T47D (cell line): ENCODE measurements around the gene AWAT2.

Experiments
- DNase-seq, 2 experiments: peaks; one replicate each; pipeline versions ENCODE4 v3.0.0 to v3.0.0-alpha.2; 2011 to 2012; ENCODE audit warnings: low read depth in 1 of 2, low spot score in 1 of 2
- JUND ChIP-seq: IDR thresholded peaks from 2 replicates; pipeline ENCODE4 v1.6.1; 2012; ENCODE audit warnings: low read depth
- in situ Hi-C: cut with HindIII; loops from 2 replicates; pipeline ENCODE4 v1.10.0; 2016; ENCODE audit warnings: low sequenced_read_pairs, low pct_unique_long_range_greater_than_20kb

The AWAT2 gene

GRCh38 chrX:70062076-70062475 is 12.3 kb upstream of the AWAT2 start, which contains the start of gene OTUD6A:
OTUD6A (plus strand) TSS chrX:70062457; CDS start chrX:70062525, 68 bp downstream.
- DNase-seq: no peak
- in situ Hi-C loops: no loop called here
- no peak for TF ChIP-seq JUND

- no peak for DNase-seq
- in situ Hi-C loops: no loop called here
- TF ChIP-seq JUND: no peak
Measured at GRCh38 chrX:70054391-70054790, 4.7 kb upstream of the AWAT2 start.

DNA sequence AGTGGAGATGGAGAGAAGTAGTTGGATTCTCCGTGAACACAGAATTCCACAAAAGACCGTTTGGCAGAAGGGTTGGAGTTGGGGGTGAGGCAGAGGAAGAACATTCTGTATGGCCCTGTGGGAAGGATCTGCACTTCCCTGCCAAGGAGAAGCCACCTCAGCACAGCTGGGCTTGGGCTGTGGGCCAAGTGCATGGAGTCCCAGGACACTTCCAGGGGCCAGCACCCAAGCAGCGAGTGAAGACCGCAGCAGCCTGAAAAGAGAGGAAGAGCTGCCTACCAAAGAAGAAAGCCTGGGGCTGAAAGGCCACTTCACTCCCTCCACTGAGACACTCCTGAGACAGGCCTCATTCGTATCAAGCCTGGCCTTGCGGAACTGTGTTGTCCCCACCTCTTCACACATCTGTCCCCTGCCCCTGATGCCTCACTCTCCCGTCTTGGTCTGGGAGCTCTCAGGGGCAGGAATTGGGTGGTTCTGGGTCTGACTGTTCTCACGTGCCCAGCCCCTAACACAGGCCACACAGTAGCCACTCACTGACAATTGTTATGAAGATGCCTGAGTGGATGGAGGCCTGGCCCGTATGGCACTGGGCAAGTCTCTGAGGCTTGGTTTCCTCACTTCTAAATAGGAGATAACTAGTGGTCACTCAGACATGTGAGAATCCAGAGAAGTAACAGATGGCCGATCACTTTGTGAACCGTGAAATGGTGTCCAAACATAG is 3.3 kb upstream of the AWAT2 start:
- TF ChIP-seq JUND: no peak
- no peak for DNase-seq
- in situ Hi-C loops: no loop called here

DNA sequence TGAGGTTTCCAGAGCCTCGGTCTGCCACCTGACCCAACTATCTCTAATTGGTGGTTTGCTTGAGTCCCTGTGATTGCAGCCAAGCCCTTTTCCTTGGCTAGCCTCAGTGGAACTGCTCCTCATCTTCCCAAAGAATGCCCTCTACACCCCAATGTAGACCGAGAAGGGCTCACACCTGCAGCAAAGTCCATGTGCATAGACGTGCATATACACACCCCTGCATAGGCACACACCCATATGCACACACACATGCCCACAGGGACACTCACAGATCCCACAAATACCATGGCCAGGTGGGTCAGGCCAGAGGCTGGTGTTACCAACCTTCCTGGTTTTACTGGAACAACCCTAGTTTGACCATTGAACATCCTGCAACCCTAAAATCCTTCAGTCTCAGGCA is 332 bp downstream of the AWAT2 start:
- TF ChIP-seq JUND: no peak
- in situ Hi-C loops: no loop called here
- DNase-seq: no peak

- no peak for TF ChIP-seq JUND
- in situ Hi-C loops: no loop called here
- DNase-seq: no peak
Measured at GRCh38 chrX:70046978-70047377, 2.8 kb downstream of the AWAT2 start.

DNA sequence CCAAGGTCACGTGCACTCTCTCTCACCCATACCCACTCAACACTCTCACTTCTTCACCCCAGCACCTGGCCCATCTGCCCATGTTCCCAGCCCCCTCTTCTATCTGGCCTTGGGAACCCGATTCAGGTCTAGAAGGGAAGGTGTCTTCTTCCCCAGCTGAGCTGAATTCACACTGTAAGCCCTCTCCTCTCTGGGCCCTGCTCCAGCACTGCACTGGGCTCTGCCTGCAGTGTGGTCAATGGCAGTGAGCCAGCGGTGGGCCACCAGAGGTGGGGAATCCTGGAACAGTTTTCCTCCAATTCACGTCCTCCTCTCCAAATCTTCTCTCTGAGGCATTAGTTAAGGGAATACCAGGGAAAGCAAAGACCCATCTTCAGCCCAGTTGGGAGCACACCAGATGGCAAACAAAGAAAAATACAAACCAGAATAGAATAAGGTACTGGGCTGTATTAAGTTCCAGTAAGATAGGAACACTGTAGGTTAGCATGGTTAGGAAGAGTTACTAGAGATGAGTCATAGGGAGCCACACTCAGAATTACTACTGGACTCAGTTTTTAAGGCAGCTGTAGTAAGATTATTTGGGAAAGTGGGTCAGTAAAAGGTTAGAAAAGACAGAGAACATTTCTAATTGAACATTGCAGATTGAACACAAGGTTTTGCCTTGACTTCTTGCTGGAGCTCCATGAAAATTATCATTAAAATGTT is 5.0 kb downstream of the AWAT2 start:
- DNase-seq: no peak
- in situ Hi-C loops: no loop called here
- TF ChIP-seq JUND: no peak

GRCh38 chrX:70043685-70044084 is 6.1 kb downstream of the AWAT2 start:
- DNase-seq: no peak
- TF ChIP-seq JUND: no peak
- in situ Hi-C loops: no loop called here

DNA sequence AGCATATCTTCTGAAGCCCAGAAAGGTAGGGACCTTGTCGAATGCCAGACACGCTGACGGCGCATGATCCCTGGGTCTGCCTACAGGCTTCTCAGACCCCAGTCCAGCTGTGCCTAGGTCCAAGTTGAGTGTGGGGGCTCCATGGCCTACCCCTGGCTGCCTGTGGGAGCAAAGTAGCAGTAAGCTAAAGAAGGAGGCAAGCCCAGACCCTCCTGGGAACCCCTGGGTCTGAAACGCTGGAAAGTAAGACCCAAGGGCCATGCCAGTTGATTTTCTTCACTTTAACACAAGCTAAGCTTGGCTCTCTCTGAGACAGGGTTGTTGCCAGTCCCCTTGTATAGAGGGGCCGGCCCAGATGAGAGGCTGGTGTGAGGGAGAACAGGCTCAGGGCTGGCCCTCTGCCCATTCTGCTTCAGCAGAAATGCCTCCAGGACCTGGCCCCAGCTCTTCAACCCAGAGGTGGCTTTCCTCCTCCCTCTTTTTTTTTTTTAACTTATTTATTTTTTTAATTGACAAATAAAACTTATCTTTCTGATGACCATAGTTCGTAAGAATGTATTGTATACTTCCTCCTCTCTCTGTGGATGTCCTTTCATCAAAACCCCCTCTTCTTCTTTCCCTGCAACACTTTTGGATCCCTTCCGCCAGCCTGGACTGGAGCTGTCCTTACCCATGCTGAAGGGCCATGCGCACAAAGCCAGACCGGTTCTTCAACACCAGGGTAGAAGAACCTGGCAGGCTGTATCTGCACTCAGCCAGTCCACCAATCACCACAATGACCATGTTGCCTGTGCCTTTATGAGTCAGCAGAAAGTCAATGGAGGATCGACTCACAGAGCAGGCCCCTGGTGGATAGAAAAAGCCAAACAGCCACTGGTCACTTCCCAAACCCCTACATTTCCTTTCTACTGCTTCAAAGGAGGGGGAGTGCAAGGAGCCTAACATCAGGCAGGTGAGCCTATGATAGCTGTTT is 7.1 kb downstream of the AWAT2 start:
- no peak for TF ChIP-seq JUND
- in situ Hi-C loops: no loop called here
- peak in 1 of 2 experiments; percentile 40 for DNase-seq

GRCh38 chrX:70041993-70042392 is 7.7 kb downstream of the AWAT2 start:
- no peak for TF ChIP-seq JUND
- in situ Hi-C loops: no loop called here
- no peak for DNase-seq

GRCh38 chrX:70039758-70040157 is 10.0 kb downstream of the AWAT2 start:
- peak in 1 of 2 experiments; percentile 18 for DNase-seq
- TF ChIP-seq JUND: no peak
- in situ Hi-C loops: no loop called here

DNA sequence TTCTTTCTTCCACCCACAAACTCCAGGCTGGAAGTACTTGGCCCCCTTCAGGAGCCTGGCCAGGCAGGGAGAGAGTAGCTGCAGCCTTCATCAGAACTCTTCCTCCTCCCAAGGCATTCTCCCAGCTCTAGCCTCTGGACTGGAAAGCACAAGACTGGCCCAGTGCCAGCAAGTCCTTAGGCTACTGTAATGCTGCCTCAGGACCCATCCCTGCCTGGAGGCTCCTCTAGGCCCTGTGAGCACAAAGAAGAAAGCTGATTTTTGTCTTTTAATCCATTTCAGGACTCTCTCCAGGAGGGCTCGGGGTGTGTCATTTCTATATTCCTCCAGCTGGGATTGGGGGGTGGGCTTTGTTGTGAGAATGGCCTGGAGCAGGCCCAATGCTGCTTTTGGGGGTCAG is 10.8 kb downstream of the AWAT2 start:
- no peak for TF ChIP-seq JUND
- in situ Hi-C loops: no loop called here
- no peak for DNase-seq

- in situ Hi-C loops: no loop called here
- TF ChIP-seq JUND: no peak
- no peak for DNase-seq
Measured at GRCh38 chrX:70038515-70038914, 11.2 kb downstream of the AWAT2 start.
